ENCODE results near the gene ITGA7.

ITGA7 gene

GRCh38 chr12:55707219-55707671 lies 459 bp downstream of the ITGA7 start:
- no peak for TF ChIP-seq OSR1 (CRISPR knock-in tag; IDR thresholded peaks at IDR 0.05)
- TF ChIP-seq CSRNP3 (CRISPR knock-in tag; IDR thresholded peaks at IDR 0.05), result no peak
- no peak for TF ChIP-seq ZC3H10 (CRISPR knock-in tag; IDR thresholded peaks at IDR 0.05)
- TF ChIP-seq PATZ1 (CRISPR knock-in tag; IDR thresholded peaks at IDR 0.05; ENCODE audit: borderline replicate concordance), result no peak
- TF ChIP-seq ESRRG (CRISPR knock-in tag; IDR thresholded peaks at IDR 0.05), result no peak
- TF ChIP-seq ZFP30 (CRISPR knock-in tag; IDR thresholded peaks at IDR 0.05), result no peak
- no peak for TF ChIP-seq PPARA (CRISPR knock-in tag; IDR thresholded peaks at IDR 0.05; ENCODE audit: borderline replicate concordance)
- no peak for TF ChIP-seq TCF4 (CRISPR knock-in tag; IDR thresholded peaks at IDR 0.05; ENCODE audit: borderline replicate concordance)
- no peak for TF ChIP-seq ZNF8 (CRISPR knock-in tag; IDR thresholded peaks at IDR 0.05)
- ATAC-seq, result peak; percentile 38

GRCh38 chr12:55706568-55707218 lies 1.0 kb downstream of the ITGA7 start:
- no peak for TF ChIP-seq TOX (CRISPR knock-in tag; IDR thresholded peaks at IDR 0.05; ENCODE audit: borderline replicate concordance)
- no peak for TF ChIP-seq ESRRG (CRISPR knock-in tag; IDR thresholded peaks at IDR 0.05)
- no peak for TF ChIP-seq CREB5 (CRISPR knock-in tag; IDR thresholded peaks at IDR 0.05; ENCODE audit: low read depth)
- no peak for TF ChIP-seq ZFP3 (CRISPR knock-in tag; IDR thresholded peaks at IDR 0.05)
- no peak for TF ChIP-seq ZNF565 (CRISPR knock-in tag; conservative IDR thresholded peaks at IDR 0.05; ENCODE audit: low read depth)
- TF ChIP-seq OSR1 (CRISPR knock-in tag; IDR thresholded peaks at IDR 0.05), result no peak
- no peak for TF ChIP-seq CSRNP3 (CRISPR knock-in tag; IDR thresholded peaks at IDR 0.05)
- no peak for TF ChIP-seq CSDC2 (CRISPR knock-in tag; IDR thresholded peaks at IDR 0.05)
- TF ChIP-seq PATZ1 (CRISPR knock-in tag; IDR thresholded peaks at IDR 0.05; ENCODE audit: borderline replicate concordance), result no peak
- no peak for ATAC-seq

GRCh38 chr12:55705782-55706402 lies 1.8 kb downstream of the ITGA7 start:
- TF ChIP-seq CSRNP3 (CRISPR knock-in tag; IDR thresholded peaks at IDR 0.05), result no peak
- no peak for TF ChIP-seq TCF4 (CRISPR knock-in tag; IDR thresholded peaks at IDR 0.05; ENCODE audit: borderline replicate concordance)
- TF ChIP-seq PPARA (CRISPR knock-in tag; IDR thresholded peaks at IDR 0.05; ENCODE audit: borderline replicate concordance), result no peak
- no peak for TF ChIP-seq BACH2 (CRISPR knock-in tag; IDR thresholded peaks at IDR 0.05; ENCODE audit: borderline replicate concordance)
- no peak for TF ChIP-seq ZFP30 (CRISPR knock-in tag; IDR thresholded peaks at IDR 0.05)
- no peak for TF ChIP-seq TSHZ2 (CRISPR knock-in tag; IDR thresholded peaks at IDR 0.05)
- no peak for TF ChIP-seq ZFP3 (CRISPR knock-in tag; IDR thresholded peaks at IDR 0.05)
- no peak for TF ChIP-seq ZC3H10 (CRISPR knock-in tag; IDR thresholded peaks at IDR 0.05)
- TF ChIP-seq ISL1 (CRISPR knock-in tag; IDR thresholded peaks at IDR 0.05), result no peak
- TF ChIP-seq GLIS3 (CRISPR knock-in tag; IDR thresholded peaks at IDR 0.05), result no peak
- TF ChIP-seq CREB5 (CRISPR knock-in tag; IDR thresholded peaks at IDR 0.05; ENCODE audit: low read depth), result no peak
- TF ChIP-seq ESRRG (CRISPR knock-in tag; IDR thresholded peaks at IDR 0.05), result no peak
- TF ChIP-seq ZNF565 (CRISPR knock-in tag; conservative IDR thresholded peaks at IDR 0.05; ENCODE audit: low read depth), result no peak
- no peak for TF ChIP-seq RARB (CRISPR knock-in tag; IDR thresholded peaks at IDR 0.05)

More at GRCh38 chr12:55705782-55706402, 1.8 kb downstream of the ITGA7 start:
- ATAC-seq, result no peak

Measured in SK-N-SH treated with all-trans-retinoic acid at 6 μM for 48 hours (cell line).